Stimulated activated CD4-positive, alpha-beta T cell treated with anti-CD3 and anti-CD28 coated beads, Interleukin-12 subunit alpha, Interleukin-12 subunit beta, amount 100 ng/mL, for 48 hours (primary cell): ENCODE measurements around the gene PHYHD1.
"Not testable (repeated sequence)": the region's sequence is repeated elsewhere in the genome, so short reads cannot be mapped to it uniquely, and the experiment has no call there.

Experiments
- DNase-seq, 3 donors: peaks; one replicate each; pipeline ENCODE4 v3.0.0-alpha.2; 2020; ENCODE audit warnings: low read depth in 2 of 3, low spot score in 1 of 3

The PHYHD1 gene

DNA sequence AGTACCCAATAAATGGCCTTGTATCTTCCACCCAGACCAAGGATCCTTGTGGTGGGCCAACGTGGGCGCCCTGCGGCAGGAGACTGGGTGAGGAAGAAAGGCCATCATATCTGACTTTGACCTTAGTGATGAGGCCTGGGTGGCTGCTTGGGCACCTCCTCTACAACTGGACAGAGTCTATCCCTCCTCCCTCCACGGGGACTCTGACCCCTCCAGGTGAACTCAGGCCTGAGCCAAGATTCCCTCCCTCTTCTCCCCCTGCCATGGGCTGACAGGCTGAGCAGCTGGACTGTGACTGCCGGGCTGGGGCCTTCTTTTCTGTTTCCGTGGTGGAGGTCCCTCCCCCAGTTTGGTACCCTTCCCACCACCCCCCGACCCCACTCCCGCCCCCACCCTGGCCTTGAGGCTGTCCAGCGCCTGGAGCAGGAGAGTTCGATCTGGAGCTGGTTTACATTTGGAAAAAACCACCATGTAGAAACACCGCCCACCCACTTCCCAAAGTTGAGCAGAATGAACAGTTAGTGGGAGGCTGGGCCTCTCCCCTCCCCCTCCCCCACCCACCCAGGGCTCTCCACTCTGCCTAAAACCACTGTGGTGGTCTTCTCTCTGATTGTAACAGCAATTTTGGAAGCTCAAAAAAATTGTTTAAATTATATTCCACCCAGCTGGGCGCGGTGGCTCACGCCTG, 1.2 kb upstream of the PHYHD1 start:
- DNase-seq = no peak

DNA sequence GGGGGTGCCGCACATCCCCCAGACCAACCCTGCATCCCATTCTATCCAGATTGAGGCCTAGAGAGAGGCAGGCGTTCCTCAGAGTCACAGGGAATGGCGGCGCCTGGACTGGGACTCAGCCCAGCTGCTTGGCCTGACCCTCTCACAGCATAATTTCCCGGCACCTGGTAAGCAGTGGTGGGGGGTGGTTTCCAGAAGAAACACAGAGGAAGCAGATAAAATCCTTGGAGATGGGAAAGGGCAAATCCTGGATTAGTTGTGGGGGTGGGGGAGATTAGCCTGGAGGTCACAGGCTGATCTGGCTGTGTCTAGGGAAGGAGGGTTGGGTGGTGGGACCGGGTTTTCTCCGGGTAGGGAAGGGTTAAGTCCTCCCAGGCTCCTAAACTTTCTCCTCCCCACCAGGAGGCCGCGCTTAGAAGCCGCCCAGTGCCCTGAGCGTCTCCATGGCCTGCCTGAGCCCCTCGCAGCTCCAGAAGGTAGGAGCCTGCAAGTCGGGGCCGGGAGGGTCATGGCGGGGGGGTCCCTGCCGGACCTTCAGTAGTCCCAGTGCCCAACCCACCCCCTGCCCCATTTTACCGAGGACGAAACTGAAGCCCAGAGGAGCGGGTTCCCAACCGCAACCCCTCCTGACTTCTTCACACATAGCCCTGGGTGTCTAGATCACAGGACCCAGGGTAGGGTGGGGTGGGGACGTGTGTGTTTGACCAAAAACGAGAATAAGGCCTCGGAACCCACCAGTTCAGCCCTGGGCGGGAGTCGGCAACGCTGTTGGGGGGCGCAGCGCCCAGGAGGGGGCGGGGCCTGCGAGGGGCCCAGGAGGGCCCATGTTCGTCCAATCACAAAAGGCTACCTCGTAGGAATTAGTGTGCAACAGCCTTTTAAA, 1.3 kb downstream of the PHYHD1 start:
- no peak for DNase-seq

DNA sequence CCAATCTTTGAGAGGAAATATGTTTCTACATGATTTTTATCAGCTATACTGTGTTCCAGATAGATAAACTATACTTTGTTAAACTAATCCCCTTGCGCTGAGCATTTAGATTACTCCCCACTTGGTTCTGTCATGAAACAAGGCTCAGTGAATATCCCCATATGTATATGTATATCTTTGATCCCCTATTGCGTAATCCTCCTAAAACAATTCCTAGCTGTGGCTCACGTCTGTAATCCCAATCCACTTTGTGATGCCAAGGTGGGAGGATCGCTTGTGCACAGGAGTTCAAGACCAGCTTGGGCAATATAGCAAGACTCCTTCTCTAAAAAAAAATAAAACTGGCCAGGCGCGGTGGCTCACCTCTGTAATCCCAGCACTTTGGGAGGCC, 2.7 kb downstream of the PHYHD1 start:
- no peak for DNase-seq

DNA sequence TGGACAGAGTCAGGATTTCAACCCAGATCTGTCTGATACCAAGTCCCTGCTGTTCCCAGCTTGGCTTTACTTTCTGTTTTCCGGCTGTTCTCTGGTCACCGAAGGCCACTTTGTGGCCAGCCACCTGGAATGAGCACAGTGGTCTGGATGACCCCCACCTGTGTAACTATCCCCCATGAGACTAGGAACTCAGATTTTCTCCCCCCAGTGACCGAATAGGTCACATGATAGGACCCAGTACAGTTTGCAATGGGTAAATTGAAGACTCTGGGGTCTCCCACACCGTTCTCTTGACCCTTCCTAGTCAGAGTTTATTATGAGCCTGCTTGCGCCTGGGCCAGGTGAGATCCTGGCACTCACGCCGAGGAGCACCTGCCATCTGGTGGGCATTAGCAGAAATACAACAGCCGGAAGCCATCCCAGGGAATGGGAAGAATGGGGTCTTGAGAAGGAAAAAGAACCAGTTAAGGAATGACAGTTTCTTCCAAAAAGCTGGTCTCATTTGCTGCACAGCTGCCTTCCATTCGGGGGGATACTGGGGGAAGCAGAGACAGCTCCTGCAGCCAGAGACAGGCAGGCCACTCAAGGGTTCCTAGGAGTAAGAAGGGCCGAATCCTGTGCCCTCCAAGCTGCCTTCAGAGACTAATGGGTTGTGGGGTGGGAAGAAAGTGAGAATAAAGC, 7.1 kb downstream of the PHYHD1 start:
- peak; percentile 16 to 44 (median 28) for DNase-seq

DNA sequence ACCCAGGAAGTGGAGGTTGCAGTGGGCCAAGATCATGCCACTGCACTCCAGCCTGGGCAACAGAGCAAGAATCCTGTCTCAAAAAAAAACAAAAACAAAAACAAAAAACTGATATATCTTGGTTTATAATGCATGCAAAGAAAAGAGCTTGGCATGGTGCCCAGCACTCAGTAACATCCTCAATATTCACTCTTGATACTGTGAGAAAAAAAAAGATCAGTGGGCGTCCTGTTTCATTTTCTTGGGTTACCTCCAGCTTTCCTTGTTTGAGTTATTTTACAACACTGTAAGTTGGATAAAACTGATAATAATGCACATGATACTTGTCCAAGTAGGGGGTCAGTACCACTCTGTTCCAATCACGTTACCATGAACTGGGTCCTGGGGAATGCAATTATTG, 7.8 kb downstream of the PHYHD1 start:
- DNase-seq = no peak

DNA sequence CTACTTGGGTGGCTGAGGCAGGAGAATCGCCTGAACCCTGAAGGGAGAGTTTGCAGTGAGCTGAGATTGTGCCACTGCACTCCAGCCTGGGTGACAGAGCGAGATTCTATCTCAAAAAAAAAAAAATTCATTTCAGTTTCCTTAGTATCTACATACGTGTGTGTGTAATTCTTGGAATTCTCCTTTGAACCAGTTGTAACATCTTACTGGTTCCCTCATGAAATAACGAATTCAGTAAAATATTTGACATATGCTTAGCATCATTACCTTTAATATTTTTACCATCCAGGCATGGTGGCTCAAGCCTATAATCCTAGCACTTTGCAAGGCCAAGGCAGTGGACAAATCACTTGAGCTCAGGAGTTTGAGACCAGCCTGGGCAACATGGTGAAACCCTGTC, 8.8 kb downstream of the PHYHD1 start:
- DNase-seq = no peak

DNA sequence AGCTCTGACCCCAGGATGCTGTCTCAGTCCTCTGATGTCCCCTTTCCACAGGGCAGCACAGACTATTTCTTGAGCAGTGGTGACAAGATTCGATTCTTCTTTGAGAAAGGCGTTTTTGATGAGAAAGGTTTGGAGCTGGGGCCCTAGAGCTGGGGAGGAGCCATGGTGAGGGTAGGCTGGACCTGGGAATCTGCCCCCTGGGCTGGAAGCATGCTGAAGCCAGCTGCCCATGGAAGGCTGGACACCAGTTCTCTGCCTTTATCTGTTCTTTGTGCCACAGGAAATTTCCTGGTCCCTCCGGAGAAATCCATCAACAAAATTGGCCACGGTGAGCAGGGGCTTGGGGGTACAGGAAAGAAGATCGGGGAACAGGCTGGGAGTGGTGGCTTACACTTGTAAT, 12.9 kb downstream of the PHYHD1 start:
- no peak for DNase-seq

DNA sequence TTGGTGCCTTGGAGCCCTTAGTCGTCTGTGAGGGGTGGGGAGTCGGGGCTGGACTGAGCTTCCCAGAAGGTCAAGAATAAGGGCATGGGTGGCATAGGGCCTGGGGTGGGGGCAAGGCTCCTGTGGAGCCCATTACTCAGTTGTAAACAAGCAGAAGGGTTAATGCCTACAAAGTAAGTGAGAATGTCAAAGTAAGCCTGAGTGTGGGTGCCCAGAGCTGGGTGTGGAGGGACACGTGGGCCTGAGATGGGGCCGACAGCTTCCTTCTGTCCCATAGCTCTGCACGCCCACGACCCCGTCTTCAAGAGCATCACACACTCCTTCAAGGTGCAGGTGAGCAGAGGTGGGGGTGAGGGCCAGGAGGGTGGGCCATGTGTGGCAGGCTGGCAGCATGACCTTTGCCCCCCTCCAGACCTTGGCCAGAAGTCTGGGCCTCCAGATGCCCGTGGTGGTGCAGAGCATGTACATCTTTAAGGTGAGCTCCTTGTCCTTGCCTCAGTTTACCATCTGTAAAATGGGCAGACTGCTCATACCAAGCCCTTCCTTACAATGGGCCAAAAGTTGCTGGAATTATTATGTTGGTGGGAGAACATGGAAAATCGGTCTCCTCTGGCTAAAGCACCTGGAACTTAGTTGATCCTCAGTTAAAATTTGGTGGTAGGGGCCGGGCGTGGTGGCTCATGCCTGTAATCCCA, 15.5 kb downstream of the PHYHD1 start:
- DNase-seq = no peak

DNA sequence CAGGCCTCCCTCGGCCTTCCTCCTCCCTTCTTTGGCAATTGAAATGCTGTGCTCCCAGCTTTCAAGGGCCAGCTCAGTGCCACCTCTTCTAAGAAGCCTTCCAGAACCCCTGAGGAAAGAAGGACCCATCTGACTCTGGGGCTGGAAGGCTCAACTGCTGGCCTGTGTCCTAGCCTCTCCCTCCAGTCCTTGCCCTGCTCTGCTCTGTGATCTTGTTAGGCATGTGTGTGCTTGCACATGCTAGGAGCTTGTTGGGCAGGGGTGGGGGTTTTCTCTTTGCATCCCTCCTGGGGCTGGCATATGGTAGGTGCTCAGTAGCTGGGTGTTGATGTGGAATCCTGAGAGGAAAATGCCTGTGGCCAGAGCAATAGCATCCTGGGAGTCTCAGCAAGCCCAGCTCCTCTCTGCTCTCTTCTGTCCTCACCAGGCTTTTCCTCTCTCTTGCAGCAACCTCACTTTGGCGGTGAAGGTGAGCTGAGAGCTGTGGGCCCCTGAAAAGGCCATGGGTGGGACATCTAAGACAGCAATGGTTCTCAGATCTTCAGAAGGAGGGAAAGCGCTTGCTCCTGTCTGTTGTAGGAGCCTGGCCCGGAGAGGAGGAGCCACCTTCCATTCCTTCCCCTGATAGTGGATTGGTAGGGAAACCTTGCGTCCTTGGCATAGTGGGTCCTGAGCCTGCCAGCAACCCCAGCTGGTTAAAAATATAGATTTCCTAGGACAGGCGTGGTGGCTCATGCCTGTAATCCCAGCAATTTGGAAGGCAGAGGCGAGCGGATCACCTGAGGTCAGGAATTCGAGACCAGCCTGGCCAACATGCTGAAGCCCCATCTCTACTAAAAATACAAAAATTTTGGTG, 16.8 kb downstream of the PHYHD1 start:
- DNase-seq = no peak

DNA sequence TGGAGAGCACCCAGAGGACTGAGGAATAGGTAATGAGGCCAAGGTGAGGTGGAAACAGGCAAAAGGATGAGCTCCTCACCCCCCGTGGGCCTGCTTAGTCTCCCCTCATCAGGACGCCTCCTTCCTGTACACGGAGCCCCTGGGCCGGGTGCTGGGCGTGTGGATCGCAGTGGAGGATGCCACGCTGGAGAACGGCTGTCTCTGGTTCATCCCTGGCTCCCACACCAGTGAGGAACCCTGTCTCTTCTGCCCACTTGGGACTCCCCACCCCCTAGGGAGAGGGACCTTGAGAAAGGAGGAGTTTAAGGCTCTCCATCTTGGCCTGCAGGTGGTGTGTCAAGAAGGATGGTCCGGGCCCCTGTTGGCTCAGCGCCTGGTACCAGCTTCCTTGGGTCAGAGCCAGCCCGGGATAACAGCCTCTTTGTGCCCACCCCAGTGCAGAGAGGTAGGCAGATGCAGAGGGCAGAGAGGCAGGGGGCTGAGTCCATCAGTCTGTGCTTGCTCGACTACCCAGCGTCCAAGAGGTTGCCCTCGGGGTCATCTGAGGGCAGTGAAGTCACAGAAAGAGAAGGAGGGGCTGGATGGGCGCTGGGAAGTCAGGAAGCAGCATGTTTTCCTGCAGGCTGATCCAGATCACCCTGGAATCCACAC, 19.6 kb downstream of the PHYHD1 start:
- DNase-seq = no peak

DNA sequence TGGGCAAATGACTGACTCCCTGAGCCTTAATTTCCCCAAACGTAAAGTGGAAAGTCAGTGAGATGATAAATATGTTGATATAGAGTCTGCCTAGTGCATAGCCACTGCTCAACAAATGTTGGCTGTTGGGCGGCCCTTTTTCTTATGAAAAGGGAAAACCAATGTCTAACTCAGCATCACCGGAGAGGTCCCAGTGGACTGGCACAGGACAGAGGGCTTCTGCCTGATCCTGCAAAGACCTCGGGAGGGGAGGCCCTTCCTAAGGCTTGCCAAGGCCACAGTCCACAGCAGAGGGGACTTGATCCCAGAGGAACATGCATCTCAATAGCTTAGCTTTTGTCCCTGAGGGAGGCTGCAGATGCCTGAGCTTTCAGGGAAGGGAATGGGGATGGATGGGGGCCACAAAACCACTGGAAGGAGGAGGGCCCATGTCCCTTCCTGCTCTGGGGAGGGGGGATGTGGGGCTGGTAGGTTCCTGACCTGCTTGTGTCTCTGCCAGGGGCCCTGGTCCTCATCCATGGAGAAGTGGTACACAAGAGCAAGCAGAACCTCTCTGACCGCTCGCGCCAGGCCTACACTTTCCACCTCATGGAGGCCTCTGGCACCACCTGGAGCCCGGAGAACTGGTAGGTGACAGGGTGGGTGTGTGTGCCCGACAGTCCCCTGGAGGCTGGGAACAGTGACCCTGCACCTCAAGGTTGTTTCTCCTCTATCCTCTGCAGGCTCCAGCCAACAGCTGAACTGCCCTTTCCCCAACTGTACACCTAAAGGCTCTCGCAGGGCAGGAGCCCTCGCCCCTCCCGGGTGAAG, 20.4 kb downstream of the PHYHD1 start:
- DNase-seq = no peak

DNA sequence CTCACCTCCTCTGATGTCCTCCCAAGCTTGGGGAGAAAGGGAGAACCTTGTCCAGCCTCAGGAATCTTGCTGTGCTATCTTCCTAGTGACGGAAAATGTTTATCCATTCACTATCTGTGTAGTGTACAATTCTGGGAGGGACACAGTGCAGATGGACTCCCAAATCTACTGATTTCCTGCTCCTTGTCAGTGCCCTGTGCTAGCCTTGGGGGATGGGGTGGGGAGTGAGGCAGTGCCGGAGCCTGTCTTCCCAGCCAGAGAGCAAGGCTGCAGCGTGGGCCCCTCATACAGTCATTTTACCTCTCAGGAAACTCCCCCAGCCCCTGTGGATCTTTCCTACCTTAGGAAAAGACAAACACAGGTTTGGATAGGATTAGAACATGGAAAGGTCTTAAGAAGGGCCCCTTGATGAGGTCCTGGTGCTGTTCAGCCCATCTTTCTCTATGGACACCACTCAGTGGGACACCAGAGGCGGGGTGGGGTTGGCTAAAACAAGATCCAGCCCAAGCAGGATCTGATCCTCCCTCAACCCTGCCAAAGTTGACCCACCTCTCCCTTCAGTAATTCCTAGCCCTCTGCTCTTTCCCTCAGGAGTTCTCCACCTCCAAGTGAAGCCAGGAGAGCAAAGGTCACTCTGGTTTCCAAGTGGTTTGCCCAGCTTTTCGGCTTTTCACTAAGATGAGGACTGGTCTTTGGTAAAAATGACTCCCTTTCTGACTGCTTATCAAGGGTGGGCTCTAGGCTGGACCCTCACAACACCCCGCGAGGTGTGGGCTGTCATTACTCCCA, 23.2 kb downstream of the PHYHD1 start:
- DNase-seq = no peak

DNA sequence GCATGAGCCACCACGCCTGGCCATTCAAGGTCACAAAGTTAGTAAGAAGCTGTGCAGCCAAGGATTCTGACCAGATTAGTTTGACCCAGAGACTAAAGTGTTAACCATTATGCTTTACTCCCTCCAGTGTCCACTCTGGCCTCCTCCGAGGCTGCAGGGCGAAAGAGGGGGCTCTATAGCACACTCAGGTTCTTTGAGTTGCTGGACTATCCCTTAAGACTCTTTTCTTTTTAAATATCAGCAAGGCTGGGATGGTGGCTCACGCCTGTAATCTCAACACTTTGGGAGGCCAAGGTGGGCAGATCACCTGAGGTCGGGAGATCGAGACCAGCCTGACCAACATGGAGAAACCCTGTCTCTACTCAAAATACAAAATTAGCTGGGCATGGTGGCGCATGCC, 24.2 kb downstream of the PHYHD1 start:
- not testable (repeated sequence) for DNase-seq

DNA sequence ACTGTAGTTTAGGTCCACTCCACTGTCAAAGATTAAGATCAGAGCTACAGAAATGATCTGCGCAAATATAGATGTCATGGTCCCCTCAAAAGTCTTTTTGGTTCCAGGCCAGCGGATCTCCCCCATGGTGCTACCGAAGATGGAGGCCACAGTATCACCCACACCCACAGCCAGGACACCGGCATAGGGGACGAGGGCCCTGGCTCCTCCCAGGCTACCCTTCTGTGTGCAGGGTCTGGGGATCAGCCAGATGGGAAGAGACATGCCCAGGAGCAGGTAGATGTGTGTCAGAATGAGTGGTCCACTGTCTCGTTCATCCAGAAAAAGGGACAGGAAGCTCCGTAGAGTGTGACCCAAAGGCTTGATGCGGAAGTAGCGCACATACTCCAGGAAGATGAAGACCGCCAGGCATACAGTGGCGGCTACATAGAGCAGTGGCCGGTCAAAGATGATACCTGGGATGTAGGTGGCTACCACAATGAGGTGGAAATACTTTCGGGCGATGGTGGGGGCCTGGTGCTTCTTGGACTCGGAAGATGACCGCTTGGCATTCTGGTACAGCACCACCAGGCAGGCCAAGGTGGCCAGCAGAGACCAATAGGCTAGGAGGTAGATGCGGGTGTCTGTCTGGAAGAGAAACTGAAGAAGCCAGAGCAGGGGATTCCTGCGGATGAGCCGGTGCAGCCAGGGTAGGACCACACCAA, 25.2 kb downstream of the PHYHD1 start:
- no peak for DNase-seq

DNA sequence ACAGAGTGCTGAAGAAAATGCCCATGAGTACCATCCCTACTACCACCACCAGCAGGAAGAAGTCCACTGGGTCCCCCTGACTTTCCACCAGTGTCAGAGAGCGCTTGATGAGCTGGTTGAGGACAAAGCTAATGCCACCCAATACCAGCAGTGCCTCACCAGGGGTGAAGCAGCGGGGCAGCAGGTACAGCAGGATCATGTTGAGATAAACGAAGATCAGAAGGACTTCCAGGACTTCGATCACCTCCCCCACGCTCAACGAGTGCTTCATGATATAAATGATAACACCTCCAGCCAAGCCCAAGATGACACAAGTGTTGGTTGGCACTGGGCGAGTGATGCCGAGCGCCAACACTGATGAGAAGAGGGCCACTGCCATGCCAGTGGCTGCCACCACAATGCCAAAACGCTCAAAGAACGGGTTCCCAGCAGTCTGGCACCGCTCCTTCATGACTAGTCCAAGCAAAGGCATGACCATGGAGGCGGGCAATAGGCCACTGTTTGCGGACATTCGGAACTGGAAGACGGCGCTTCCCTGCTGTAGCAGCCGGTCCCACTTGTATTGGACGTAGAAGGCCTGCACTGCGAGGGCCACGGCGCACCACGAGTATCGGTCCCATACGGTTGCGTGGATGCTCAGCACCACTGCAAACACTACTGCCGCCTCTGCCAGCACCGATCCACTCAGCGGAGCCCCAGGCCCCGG, 25.9 kb downstream of the PHYHD1 start:
- peak in 1 of 3 donors; percentile 5 for DNase-seq

DNA sequence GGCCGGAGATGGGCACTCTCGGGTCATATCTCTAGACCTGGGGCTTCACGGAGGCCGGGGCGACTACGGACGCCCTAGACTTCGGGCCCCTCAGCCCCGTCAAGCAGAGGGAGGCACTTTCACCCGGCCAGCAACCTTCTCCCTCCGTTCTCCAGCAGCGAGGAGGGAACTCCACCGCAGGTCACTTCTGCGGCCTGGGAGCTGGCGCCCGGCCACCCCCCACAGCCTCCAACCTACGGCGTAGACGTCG, 26.4 kb downstream of the PHYHD1 start:
- no peak for DNase-seq

DNA sequence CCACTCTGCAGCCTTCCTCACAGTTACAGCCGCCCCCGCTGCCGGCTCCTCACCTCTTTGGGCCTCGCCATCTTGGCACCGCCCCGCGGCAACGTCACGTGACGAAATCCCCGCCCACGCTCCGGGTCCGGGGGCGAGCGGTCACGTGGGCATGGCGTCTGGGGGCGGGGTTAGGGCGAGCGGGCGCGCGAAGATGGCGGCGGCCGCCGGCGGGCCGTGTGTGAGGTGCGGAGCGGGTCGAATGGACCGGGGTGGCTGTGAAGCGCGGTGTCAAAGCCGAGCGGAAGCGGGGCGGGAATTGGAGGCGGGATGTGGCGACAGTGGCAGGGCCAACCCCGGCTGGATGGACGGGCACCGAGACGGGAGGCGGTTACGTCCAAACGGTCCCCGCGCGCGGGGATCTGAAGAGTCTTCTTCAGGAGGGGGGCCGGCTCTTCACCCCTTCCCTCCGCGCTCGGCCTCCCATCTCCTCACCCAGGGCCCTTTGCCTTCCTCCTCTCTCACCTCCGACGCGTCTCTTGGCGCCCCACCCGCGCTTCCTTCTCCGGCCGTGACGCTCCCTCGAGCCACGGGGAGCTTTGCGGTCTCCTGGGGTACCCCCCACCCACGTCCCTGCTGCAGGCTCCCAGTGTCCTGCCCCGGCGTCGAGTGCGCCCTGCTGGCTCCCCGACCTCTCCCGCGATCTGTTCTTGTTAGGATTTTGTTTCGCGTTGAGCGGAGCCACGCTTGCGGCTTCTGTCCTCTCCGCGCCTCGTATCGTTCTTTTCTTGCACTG, 26.9 kb downstream of the PHYHD1 start, which contains the start of the genes DOLK and NUP188:
Gene DOLK (minus strand): TSS at position 77 of the 775 bp plus-strand sequence. CDS start 300 bp downstream, outside the sequence.
Gene NUP188 (plus strand): TSS at position 173 of the 775 bp plus-strand sequence. CDS start 21 bp downstream, at position 194.
- DNase-seq = peak; percentile 98 to 99 (median 98)
